B cell (primary cell): ENCODE data around the gene COL6A1. TPM values are rescaled to one million over a fixed set of nuclear protein-coding genes. Genes with fewer than 3 reads are reported as not detected.
"Not testable (repeated sequence)": the region's sequence is repeated elsewhere in the genome, so short reads cannot be mapped to it uniquely, and the experiment has no call there.

ENCODE experiments used
- ATAC-seq: fragments of 200-7000 bp; cut with Tn5 transposase; one replicate; pipeline ENCODE4 v1.10.0; 2021; ENCODE audit warnings: low read depth, mild to moderate bottlenecking, moderate number of reproducible peaks, moderate library complexity
- CTCF ChIA-PET: fragments of 350-600 bp; sonication (Branson Sonifier 250); formaldehyde crosslinking; loops from one replicate; lab custom pipeline; 2021; ENCODE audit warnings: antibody characterized with exemption, inconsistent platforms; lab: Charles Lee
- POLR2A ChIA-PET: fragments of 350-600 bp; sonication (Branson Sonifier 250); formaldehyde crosslinking; loops from one replicate; lab custom pipeline; 2021; ENCODE audit warnings: antibody characterized with exemption; lab: Charles Lee
- DNase-seq: peaks from one replicate; pipeline ENCODE4 v3.0.0; 2013
- H2AFZ ChIP-seq: 2 replicates; pipeline ENCODE4 v1.6.1; 2012; ENCODE audit warnings: mild to moderate bottlenecking, low read depth, low read length; ENCODE audit not compliant: insufficient read depth, poor library complexity, severe bottlenecking
- H3K27ac ChIP-seq, 2 donors: 1 replicate in 1 of 2; 2 replicates in 1 of 2; pipeline ENCODE4 v1.5.1; 2012 to 2013; ENCODE audit warnings: low read length in 2 of 2, mild to moderate bottlenecking in 2 of 2, moderate library complexity in 1 of 2
- H3K27me3 ChIP-seq, 4 experiments: fragments of 200-600 bp in 1 of 4; sonication (generic) in 1 of 4; replicated peaks in 1 of 4; 1 replicate in 2 of 4; 2 replicates in 2 of 4; pipeline versions ENCODE4 v1.6.1 to v1.7.0; 2013 to 2016; ENCODE audit warnings: low read length in 3 of 4, mild to moderate bottlenecking in 2 of 4, mixed read lengths in 1 of 4, moderate library complexity in 1 of 4; ENCODE audit not compliant: insufficient read depth in 4 of 4, control insufficient read depth in 3 of 4; ENCODE audit errors: control extremely low read depth in 1 of 4
- H3K36me3 ChIP-seq, 2 experiments: replicated peaks in 1 of 2; 1 replicate in 1 of 2; 2 replicates in 1 of 2; pipeline versions ENCODE4 v1.6.1 to v1.7.1; 2013; ENCODE audit warnings: low read length in 1 of 2; ENCODE audit not compliant: insufficient read depth in 2 of 2, control insufficient read depth in 1 of 2; ENCODE audit errors: control extremely low read depth in 1 of 2, extremely low read depth in 1 of 2
- H3K4me1 ChIP-seq, 2 donors: fragments of 200-600 bp in 1 of 2; sonication (generic) in 1 of 2; 1 replicate in 1 of 2; 2 replicates in 1 of 2; pipeline versions ENCODE4 v1.5.1 to v1.6.1; 2013 to 2017; ENCODE audit warnings: low read length in 2 of 2; ENCODE audit not compliant: control insufficient read depth in 2 of 2, insufficient read depth in 2 of 2
- H3K4me2 ChIP-seq: replicated peaks from 2 replicates; pipeline ENCODE3; 2012; ENCODE audit warnings: mild to moderate bottlenecking, low read depth, low read length; ENCODE audit not compliant: poor library complexity, severe bottlenecking
- H3K4me3 ChIP-seq, 5 experiments: fragments of 200-600 bp in 1 of 5; sonication (generic) in 1 of 5; 1 replicate in 3 of 5; 2 replicates in 2 of 5; pipeline versions ENCODE4 v1.5.1 to v1.7.0; 2011 to 2016; ENCODE audit warnings: low read length in 4 of 5, mild to moderate bottlenecking in 4 of 5, low read depth in 2 of 5, control low read depth in 1 of 5, moderate library complexity in 1 of 5; ENCODE audit not compliant: insufficient read depth in 1 of 5; ENCODE audit errors: control extremely low read depth in 1 of 5, extremely low read depth in 1 of 5
- H3K79me2 ChIP-seq: fragments of 200-600 bp; sonication (generic); one replicate; pipeline ENCODE4 v1.6.0; 2016; ENCODE audit warnings: low read length; ENCODE audit not compliant: control insufficient read depth, insufficient read depth
- H3K9ac ChIP-seq: fragments of 200-600 bp; sonication (generic); 2 replicates; pipeline ENCODE4 v1.6.1; 2017; ENCODE audit warnings: mild to moderate bottlenecking, low read length, moderate library complexity
- H3K9me3 ChIP-seq, 3 donors: one replicate each; pipeline versions ENCODE4 v1.6.1 to v1.7.1; 2013; ENCODE audit warnings: low read length in 2 of 3; ENCODE audit not compliant: control insufficient read depth in 2 of 3, insufficient read depth in 1 of 3; ENCODE audit errors: control extremely low read depth in 1 of 3
- H4K20me1 ChIP-seq: 2 replicates; pipeline ENCODE4 v1.6.0; 2012; ENCODE audit warnings: mild to moderate bottlenecking, low read length; ENCODE audit not compliant: insufficient read depth, control insufficient read depth, poor library complexity, severe bottlenecking
- H3K27ac Mint-ChIP-seq: one replicate; pipeline ENCODE4 v1.8.0; 2021; ENCODE audit warnings: mixed read lengths
- H3K27me3 Mint-ChIP-seq: one replicate; pipeline ENCODE4 v1.8.0; 2021; ENCODE audit warnings: mixed read lengths
- H3K4me1 Mint-ChIP-seq: one replicate; pipeline ENCODE4 v1.8.0; 2021; ENCODE audit warnings: mixed read lengths
- H3K4me3 Mint-ChIP-seq: one replicate; pipeline ENCODE4 v1.8.0; 2021; ENCODE audit warnings: mixed read lengths
- H3K9me3 Mint-ChIP-seq: one replicate; pipeline ENCODE4 v1.8.0; 2022; ENCODE audit warnings: mixed read lengths; ENCODE audit not compliant: insufficient read depth
- CTCF ChIP-seq: fragments of 200-600 bp; IDR thresholded peaks from one replicate; pipeline ENCODE4 v1.8.0; 2022; ENCODE audit warnings: antibody characterized with exemption, mild to moderate bottlenecking
- EZH2 ChIP-seq: IDR thresholded peaks from 2 replicates; pipeline ENCODE4 v1.6.1; 2012; ENCODE audit warnings: borderline replicate concordance, low read depth, mild to moderate bottlenecking, moderate library complexity, low read length; ENCODE audit not compliant: insufficient read depth, poor library complexity, severe bottlenecking
- WGBS: methylation state at CpG from one replicate; pipeline ENCODE4 v1.1.5; 2013; ENCODE audit warnings: missing lambda C conversion rate; ENCODE audit not compliant: insufficient coverage; 5-methylcytosine and 5-hydroxymethylcytosine counted together
- intact Hi-C: fragments of 100-400 bp; cut with micrococcal nuclease; formaldehyde crosslinking; loops from one replicate; pipeline ENCODE4 v1.10.0; 2022
- polyA plus RNA-seq: library from polyadenylated mRNA; depleted of rRNA; stranded (reverse); fragments of >200 nt; gene quantifications from 2 replicates; pipeline ENCODE4 v1.2.3, GENCODE V29; 2012
- total RNA-seq, 2 donors: library from RNA; stranded (reverse); fragments of 120-200 nt in 1 of 2; gene quantifications; 1 replicate in 1 of 2; 2 replicates in 1 of 2; pipeline versions ENCODE4 v1.2.3 to v1.2.4, GENCODE V29; 2013 to 2022

Gene COL6A1
- total and polyA plus RNA-seq, 2 donors (not counting 1 experiment from before 2014, with no cell fraction given), result 0.39 to 0.67 TPM

- Mint-ChIP-seq H3K9me3 (peaks cover 4% of the 10 kb centered on the region), H3K4me1 (no peaks in the 10 kb centered on the region), H3K4me3 (no peak overlapping the region), H3K27me3 (peaks cover 8% of the 10 kb centered on the region), H3K27ac (no peak overlapping the region)
- no peak for TF ChIP-seq CTCF
- no peaks in the 10 kb centered on the region for H3K36me3 ChIP-seq
- intact Hi-C loops, result no loop called here
- no peak for ATAC-seq
- H3K9me3 ChIP-seq, result peaks cover 0 to 21% (median 0%) of the 10 kb centered on the region in 3 donors
- ChIA-PET POLR2A (no interaction called here), CTCF (no interaction called here)
- no peaks in the 10 kb centered on the region for H3K79me2 ChIP-seq
- H3K27me3 ChIP-seq, result no peaks in the 10 kb centered on the region
- H3K4me3 ChIP-seq, result no peak overlapping the region
- WGBS, result no CpG with 5 or more reads among the region's 2 CpGs
- no peak overlapping the region for H3K27ac ChIP-seq
- no peak for DNase-seq
- H2AFZ ChIP-seq, result no peak overlapping the region
- H3K4me1 ChIP-seq, result no peaks in the 10 kb centered on the region
- H3K9ac ChIP-seq, result no peak overlapping the region
- no peaks in the 10 kb centered on the region for H4K20me1 ChIP-seq
- no peak overlapping the region for H3K4me2 ChIP-seq
These were observed 63.6 kb downstream of the COL6A1 start for GRCh38 chr21:46045154-46045553.

- no peaks in the 10 kb centered on the region for H3K79me2 ChIP-seq
- TF ChIP-seq CTCF, result no peak
- no peak for TF ChIP-seq EZH2
- no peak for DNase-seq
- no peak overlapping the region for H2AFZ ChIP-seq
- no peaks in the 10 kb centered on the region for H3K4me1 ChIP-seq
- intact Hi-C loops, result no loop called here
- H3K4me2 ChIP-seq, result no peak overlapping the region
- Mint-ChIP-seq H3K4me1 (no peaks in the 10 kb centered on the region), H3K9me3 (peaks cover 4% of the 10 kb centered on the region), H3K27me3 (peaks cover 4% of the 10 kb centered on the region), H3K27ac (no peak overlapping the region), H3K4me3 (no peak overlapping the region)
- H3K36me3 ChIP-seq, result no peaks in the 10 kb centered on the region
- peaks cover 0 to 25% (median 0%) of the 10 kb centered on the region in 3 donors for H3K9me3 ChIP-seq
- ChIA-PET CTCF (no interaction called here), POLR2A (no interaction called here)
- no peak overlapping the region for H3K9ac ChIP-seq
- ATAC-seq, result no peak
- H3K4me3 ChIP-seq, result no peak overlapping the region
- H4K20me1 ChIP-seq, result no peaks in the 10 kb centered on the region
- 98% methylated on average over 8 of the region's 12 CpGs for WGBS
- no peaks in the 10 kb centered on the region for H3K27me3 ChIP-seq
- no peak overlapping the region for H3K27ac ChIP-seq
These were observed 64.9 kb downstream of the COL6A1 start for GRCh38 chr21:46046471-46046870.

- POLR2A ChIA-PET, result not testable (repeated sequence)
These were observed 65.3 kb downstream of the COL6A1 start for GRCh38 chr21:46046906-46047305.

More at GRCh38 chr21:46046906-46047305, 65.3 kb downstream of the COL6A1 start:
- CTCF ChIA-PET, H3K27me3 ChIP-seq, H3K36me3 ChIP-seq, H3K4me3 Mint-ChIP-seq, H3K4me2 ChIP-seq, H3K9ac ChIP-seq, DNase-seq, H3K4me3 ChIP-seq, H3K4me1 Mint-ChIP-seq, H2AFZ ChIP-seq, H3K9me3 Mint-ChIP-seq, intact Hi-C loops, H4K20me1 ChIP-seq, H3K79me2 ChIP-seq, H3K27ac Mint-ChIP-seq, ATAC-seq, H3K27me3 Mint-ChIP-seq, H3K4me1 ChIP-seq, H3K27ac ChIP-seq: not testable (repeated sequence)
- 92% methylated on average over 6 of the region's 12 CpGs for WGBS
- H3K9me3 ChIP-seq, result peaks cover 0 to 25% (median 0%) of the 10 kb centered on the region in 3 donors
